HG03354 (cell line): ENCODE results near the gene NUP188.

Experiments
- ATAC-seq: cut with Tn5 transposase; IDR thresholded peaks from one replicate; pipeline ENCODE4 v1.9.1; 2021; ENCODE audit warnings: mild to moderate bottlenecking; ENCODE audit not compliant: unreplicated experiment, poor library complexity, severe bottlenecking

NUP188 gene, protein sequence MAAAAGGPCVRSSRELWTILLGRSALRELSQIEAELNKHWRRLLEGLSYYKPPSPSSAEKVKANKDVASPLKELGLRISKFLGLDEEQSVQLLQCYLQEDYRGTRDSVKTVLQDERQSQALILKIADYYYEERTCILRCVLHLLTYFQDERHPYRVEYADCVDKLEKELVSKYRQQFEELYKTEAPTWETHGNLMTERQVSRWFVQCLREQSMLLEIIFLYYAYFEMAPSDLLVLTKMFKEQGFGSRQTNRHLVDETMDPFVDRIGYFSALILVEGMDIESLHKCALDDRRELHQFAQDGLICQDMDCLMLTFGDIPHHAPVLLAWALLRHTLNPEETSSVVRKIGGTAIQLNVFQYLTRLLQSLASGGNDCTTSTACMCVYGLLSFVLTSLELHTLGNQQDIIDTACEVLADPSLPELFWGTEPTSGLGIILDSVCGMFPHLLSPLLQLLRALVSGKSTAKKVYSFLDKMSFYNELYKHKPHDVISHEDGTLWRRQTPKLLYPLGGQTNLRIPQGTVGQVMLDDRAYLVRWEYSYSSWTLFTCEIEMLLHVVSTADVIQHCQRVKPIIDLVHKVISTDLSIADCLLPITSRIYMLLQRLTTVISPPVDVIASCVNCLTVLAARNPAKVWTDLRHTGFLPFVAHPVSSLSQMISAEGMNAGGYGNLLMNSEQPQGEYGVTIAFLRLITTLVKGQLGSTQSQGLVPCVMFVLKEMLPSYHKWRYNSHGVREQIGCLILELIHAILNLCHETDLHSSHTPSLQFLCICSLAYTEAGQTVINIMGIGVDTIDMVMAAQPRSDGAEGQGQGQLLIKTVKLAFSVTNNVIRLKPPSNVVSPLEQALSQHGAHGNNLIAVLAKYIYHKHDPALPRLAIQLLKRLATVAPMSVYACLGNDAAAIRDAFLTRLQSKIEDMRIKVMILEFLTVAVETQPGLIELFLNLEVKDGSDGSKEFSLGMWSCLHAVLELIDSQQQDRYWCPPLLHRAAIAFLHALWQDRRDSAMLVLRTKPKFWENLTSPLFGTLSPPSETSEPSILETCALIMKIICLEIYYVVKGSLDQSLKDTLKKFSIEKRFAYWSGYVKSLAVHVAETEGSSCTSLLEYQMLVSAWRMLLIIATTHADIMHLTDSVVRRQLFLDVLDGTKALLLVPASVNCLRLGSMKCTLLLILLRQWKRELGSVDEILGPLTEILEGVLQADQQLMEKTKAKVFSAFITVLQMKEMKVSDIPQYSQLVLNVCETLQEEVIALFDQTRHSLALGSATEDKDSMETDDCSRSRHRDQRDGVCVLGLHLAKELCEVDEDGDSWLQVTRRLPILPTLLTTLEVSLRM (N-terminal part only)

DNA sequence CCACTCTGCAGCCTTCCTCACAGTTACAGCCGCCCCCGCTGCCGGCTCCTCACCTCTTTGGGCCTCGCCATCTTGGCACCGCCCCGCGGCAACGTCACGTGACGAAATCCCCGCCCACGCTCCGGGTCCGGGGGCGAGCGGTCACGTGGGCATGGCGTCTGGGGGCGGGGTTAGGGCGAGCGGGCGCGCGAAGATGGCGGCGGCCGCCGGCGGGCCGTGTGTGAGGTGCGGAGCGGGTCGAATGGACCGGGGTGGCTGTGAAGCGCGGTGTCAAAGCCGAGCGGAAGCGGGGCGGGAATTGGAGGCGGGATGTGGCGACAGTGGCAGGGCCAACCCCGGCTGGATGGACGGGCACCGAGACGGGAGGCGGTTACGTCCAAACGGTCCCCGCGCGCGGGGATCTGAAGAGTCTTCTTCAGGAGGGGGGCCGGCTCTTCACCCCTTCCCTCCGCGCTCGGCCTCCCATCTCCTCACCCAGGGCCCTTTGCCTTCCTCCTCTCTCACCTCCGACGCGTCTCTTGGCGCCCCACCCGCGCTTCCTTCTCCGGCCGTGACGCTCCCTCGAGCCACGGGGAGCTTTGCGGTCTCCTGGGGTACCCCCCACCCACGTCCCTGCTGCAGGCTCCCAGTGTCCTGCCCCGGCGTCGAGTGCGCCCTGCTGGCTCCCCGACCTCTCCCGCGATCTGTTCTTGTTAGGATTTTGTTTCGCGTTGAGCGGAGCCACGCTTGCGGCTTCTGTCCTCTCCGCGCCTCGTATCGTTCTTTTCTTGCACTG, at the start of gene NUP188, which contains the start of gene DOLK:
TSS of gene NUP188 (plus strand) at position 173 of the 775 bp plus-strand sequence. CDS start at position 194, 21 bp downstream.
TSS of gene DOLK (minus strand) at position 77 of the 775 bp plus-strand sequence. CDS start 300 bp downstream, outside the sequence.
- peak; percentile 84 for ATAC-seq

DNA sequence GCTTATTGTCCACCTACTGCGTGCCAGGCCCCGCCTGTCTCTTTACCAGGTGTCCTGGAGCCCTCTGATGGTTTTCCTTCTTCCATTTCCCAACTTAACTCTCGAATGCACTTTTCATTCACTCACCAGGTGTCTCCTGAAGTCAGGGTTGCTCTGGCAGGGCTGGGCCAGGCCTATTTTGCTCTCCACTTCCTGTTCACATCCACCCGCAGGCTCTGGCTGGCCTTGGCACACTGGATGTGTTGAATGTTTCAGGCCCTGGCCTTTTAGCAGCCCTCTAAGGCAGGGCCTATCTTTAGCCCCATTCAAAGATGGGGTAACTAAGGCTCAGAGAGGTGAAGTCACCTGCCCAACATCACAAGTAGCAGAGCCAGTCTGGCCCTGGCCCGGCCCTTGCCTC, 49.1 kb upstream of the NUP188 start:
- ATAC-seq = no peak

DNA sequence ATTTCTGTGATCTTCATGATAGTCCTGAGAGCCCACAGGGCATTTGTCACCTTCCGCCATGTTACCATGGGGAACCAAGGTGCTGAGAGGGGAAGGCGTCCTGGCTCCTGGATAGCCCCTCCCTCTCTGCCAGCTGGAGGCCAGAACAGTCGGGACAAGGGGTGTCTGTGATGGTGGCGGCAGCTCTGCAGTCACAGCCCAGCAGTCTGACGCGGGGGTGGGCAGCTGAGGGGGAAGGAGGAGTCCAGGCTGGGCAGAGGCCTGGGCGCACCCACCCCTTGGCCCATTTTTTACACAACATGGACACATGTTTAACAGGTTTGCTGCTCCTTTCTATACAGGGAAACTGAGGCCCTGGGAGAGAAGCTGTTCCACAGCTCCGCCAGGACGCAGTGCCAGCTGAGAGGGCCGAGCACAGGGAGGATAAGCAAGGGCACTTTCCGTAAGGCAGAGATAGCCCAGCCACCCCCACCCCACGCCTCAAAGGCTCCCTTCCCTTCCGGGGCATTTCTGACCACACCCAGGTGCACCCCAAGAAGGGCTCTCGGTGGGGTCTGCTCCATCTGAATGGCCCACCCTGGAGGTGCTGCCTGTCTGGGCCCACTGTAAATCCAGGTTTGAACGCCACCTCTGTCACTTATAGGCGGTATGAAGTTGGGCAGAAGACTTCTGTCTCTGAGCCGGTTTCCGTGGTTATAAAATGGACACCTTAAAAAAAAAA, 48.5 kb upstream of the NUP188 start:
- ATAC-seq = no peak

DNA sequence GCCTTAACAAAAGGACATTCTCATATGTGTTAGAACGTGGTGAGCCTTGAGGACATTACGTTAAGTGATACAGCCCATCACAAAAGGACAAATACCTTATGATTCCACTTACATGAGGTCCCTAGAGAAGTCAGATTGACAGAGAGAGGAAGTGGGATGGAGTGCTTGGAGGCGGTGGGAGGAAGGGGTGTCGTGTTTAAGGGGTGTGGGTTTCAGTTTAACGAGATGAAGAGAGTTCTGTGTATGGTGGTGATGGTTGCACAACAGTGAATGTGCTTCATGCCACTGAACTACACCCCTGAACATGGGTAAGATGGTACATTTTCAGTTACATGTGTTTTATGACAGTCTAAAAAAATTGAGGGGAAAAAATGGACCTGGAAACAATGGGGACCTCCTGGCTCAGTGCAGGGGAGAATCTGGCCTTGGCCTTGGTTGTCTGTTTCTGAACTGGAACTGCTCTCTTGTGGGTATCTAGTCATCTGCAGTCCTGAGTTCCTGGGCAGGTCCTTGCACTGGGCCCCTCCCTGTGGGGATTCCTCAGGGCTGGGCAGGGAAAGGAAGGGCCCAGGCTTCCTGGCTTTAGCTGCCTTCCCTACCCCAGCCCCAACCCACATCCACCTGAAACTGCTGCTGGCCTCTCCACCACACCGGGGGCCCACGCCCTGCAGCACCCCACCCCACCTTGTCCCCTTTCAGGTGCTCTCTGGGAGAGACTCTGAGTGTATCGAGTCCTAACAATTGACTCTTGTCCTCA, 47.8 kb upstream of the NUP188 start:
- no peak for ATAC-seq

DNA sequence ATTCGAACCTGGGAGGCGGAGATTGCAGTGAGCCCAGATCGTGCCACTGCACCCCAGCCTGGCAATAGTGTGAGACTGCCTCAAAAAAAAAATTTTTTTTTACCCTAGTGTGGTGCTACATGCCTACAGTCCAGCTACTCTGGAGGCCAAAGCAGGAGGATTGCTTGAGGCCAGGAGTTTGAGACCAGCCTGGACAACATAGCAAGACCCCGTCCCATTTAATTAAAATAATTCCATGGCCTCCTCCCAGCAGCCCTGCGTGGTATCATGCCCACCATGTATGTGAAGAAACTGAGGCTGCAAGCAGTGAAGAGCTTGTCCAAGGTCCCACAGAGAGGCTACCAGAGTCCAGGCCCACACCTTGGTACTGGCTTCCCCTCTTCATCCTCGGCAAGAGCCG, 46.1 kb upstream of the NUP188 start:
- ATAC-seq = no peak

DNA sequence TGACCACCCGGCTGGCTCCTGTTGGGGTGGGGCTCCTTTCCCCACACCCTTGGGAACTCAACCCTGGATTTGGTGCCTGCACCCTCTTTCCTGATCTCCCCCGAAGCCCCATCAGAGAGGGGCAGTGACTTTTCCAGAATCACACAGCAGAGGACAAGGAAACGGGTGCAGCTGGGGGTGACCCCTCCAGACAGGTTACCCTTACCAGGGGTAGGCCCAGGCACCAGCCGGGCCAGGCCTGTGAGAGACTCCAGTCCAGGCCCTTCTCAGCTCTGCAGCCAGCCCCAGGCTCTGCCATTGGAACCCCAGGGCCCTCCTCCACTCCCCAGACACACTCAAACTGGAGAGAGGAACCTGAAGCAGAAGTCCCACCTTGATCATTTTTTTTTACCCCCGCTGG, 45.7 kb upstream of the NUP188 start:
- ATAC-seq = no peak

DNA sequence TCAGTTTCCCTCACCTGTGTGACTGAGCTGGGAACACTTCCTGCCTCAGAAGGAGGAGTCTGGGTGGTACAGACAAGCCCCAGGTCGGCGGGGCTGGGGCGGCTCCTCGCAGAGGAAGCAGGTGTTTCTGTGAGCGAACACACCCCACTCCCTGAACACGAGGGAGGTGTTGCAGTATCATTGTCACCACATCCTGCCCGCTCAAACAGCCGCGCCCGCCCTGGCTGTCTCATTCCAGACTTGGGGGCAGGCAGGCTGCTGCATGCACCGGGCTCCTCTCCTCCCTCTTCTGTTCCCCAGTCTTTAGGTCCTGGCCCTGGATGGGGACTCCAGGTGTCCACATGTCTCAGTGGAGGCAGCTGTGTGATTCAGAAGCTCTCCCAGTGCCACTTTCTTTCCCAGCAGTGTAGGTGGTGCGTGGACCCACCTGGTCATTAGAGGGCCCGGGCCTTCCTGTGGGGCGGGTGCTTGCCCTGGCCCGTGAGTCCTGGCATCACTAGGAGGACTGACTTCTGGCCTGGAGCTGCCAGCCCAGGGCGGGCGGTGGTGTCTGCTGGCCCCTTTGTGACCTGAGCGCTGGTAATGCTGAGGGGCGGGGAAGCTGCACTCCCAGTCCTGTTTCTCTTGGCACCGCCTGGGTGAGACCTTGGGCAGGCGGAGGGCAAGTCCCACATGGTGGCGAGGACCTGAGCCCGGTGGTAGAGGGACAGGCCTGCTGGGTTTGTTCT, 45.0 kb upstream of the NUP188 start:
- ATAC-seq = peak; percentile 92

DNA sequence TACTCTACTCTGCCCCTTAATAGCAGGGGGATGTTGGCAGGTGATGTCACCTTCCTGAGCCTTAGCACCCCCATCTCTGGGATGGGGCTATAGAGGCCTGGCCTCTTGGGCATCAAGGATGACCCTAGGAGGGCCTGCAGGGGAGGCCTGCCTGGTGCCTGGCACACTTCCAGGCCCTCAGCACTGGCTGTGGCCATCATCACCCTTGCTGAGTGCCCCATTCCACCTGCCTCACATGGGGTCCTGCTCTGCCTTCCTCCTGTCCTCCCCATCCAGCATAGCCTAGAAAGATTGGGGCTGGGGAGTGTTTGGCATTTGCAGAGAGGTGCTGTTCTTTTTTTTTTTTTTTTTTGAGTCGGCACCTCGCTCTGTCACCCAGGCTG, 44.4 kb upstream of the NUP188 start:
- ATAC-seq = no peak

DNA sequence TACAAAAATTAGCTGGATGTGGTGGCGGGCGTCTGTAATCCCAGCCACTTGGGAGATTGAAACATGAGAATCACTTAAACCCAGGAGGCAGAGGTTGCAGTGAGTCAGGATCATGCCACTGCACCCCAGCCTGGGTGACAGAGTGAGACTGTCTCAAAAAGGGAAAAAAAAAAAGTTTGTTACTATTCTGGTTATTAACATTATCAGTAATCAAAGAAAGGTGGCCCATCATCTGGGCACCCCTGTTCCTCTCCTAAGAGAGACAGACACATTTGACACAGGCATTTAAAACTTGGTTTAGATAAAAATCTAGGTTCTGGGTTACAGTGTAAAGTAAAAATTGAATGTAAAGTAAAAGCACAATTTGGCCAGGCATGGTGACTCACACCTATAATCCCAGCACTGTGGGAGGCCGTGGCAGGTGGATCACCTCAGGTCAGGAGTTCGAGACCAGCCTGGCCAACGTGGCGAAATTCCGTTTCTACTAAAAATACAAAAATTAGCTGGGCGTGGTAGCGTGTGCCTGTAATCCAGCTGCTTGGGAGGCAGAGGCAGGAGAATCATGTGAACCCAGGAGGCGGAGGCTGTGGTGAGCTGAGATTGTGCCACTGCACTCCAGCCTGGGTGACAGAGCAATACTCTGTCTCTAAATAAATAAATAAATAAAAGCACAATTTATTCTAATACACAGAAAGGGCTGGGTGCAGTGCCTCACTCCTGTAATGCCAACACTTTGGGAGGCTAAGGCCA, 43.5 kb upstream of the NUP188 start:
- ATAC-seq = no peak

DNA sequence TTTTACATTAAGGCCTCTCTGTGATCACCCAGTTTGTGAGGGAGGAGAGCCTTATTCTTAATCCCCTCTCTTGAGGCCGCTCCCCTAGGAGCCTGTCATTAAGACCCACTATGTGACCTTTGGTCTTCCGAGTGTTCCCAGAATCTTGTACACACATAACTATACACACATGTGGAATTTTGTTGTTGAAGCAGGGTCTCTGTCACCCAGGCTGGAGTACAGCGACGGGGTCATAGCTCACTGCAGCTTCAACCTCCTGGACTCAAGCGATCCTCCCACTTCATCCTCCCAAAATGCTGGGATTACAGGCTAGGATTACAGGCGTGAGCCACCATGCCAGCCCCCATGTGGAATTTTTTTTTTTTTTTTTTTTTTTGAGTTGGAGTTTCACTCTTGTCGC, 41.5 kb upstream of the NUP188 start:
- ATAC-seq = no peak

DNA sequence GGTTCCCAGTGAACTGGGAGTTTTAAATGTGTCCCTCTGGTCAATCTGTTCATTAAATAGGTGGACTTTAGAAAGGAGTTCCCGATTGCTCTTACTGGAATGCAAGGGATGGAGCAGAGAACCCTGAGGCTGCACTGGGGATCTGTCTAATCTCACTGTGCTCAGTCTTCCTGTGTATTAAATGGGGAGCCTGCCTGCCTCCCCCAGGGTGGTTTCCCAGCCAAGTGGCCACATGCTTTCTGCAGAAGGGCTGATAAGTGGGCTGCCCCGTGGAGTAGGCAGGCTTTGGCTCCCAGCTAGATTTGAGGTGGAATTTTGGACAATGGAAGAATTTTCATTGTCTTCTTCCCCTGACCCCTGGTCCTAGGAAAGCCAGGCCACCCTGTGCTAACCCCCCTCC, 40.8 kb upstream of the NUP188 start:
- no peak for ATAC-seq

DNA sequence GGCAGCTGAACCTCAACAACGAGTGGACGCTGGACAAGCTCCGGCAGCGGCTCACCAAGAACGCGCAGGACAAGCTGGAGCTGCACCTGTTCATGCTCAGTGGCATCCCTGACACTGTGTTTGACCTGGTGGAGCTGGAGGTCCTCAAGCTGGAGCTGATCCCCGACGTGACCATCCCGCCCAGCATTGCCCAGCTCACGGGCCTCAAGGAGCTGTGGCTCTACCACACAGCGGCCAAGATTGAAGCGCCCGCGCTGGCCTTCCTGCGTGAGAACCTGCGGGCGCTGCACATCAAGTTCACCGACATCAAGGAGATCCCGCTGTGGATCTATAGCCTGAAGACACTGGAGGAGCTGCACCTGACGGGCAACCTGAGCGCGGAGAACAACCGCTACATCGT, 39.1 kb upstream of the NUP188 start:
- ATAC-seq = no peak

DNA sequence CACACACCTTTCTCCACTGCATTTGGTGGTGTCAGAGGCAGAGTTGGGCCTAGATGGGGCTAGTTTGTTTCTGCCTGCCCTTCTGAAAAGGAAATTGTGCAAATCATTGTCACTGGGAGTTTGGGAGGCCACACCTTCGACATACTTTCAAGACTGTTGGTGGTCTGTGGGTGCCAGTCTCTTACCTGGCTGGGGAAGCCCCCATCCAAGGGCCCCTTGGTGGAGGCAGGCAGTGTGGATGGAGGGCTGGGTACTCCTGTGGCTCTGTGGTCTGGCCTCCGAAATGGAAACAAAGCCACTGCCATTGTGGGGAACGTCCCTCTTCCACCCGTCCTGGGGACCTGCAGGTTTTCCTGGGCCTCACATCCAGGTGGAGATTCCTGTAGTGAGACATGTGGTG, 37.6 kb upstream of the NUP188 start:
- ATAC-seq = no peak

DNA sequence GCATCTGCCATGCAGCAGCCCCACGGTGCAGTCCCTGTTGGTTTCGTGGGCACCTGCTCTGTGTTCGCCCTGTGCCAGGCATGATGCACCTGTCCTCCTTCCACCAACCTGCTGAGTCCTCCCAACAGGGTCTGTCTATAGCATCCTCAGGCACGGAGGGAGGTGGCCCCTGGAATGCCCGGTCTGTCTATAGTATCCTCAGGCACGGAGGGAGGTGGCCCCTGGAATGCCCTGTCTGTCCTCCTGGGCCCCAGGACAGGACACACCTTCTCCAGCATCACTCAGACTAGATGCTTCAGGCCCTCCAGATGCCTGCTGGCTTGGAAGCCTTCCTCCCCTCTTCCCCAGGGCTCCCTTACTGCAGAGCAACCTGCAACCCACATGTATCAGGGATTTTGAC, 36.6 kb upstream of the NUP188 start:
- ATAC-seq = no peak

DNA sequence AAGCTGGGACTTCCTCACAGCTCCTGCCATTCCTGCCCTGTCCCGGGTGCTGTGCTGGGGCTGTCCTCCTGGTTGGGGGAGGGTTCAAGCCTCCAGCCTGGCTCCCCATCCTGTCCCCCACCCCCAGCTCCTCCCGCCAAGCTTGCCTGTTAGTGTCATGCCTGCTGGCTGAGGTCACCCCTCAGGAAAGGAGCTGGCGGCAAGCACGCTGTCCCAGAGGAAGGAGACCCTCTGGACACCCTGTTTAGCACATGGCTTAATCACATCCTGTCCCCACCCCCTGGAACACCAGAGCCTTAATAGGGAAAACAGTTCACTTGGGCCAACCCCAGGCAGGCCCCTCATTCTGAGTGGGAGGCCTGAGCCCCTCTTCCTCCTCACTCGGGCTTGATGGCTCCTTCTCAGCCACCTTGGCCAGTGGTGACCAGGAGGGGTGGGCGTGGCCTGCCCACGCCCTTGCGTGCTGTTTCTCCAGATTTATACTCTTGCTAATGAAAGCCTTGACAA, 35.9 kb upstream of the NUP188 start:
- ATAC-seq = no peak

DNA sequence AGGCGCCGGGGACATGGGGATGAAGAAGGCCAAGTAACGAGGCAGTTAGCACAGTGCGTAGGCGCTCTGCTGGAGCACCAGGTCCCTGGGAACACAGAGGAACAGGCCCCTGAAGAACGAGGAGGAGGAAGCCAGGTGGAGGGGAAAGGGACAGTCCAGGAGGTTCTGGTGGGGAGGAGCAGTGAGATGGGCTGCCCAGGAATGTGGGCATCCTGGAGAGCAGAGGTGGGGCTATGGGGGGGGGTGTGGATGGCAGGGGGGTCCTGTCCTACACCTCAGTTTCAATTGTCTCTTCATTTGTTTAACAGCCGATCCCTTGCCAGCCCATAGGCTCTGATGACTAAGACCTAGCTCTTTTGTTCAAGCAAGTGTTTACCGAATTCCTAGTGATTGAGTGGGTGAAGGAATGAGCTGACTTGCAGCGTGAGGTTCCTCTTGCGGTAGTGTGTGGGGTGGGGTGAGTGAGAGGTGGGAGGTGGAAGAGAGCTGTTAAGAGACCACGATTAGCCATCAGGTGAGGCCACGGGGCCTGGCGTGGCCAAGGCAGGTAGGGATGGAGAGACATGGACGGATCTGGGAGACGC, 35.1 kb upstream of the NUP188 start:
- ATAC-seq = no peak
